PC-9 (cell line): ENCODE results near the gene CAPN5. TPM values are rescaled to one million over a fixed set of nuclear protein-coding genes. Genes with fewer than 3 reads are reported as not detected.

Source experiments
- BruUV-seq: library from RNA; stranded (reverse); fragments of 400-500 nt; replicated peaks from 2 replicates; lab custom pipeline; 2021; lab: Mats Ljungman, UMichigan
- CTCF ChIA-PET: fragments of 300-600 bp; sonication (Branson Sonifier 250); formaldehyde crosslinking; loops from one replicate; lab custom pipeline; 2022; ENCODE audit warnings: antibody characterized with exemption; lab: Charles Lee
- POLR2A ChIA-PET: fragments of 300-600 bp; sonication (Branson Sonifier 250); formaldehyde crosslinking; loops from one replicate; lab custom pipeline; 2022; ENCODE audit warnings: antibody characterized with exemption; ENCODE audit not compliant: unreplicated experiment; lab: Charles Lee
- DNase-seq, 2 experiments: peaks; one replicate each; pipeline versions ENCODE4 v3.0.0 to v3.0.0-alpha.2; 2015 to 2022; ENCODE audit warnings: mixed read lengths in 1 of 2
- H2AFZ ChIP-seq: fragments of 200-600 bp; sonication (generic); 2 replicates; pipeline ENCODE4 v1.8.1; 2017; ENCODE audit warnings: antibody characterized with exemption
- H3F3A ChIP-seq: fragments of 200-600 bp; sonication (generic); 2 replicates; pipeline ENCODE4 v1.8.1; 2017; ENCODE audit warnings: antibody characterized with exemption, mild to moderate bottlenecking, low read depth; ENCODE audit not compliant: insufficient read depth
- H3K27ac ChIP-seq: fragments of 200-600 bp; sonication (generic); 2 replicates; pipeline ENCODE4 v1.6.1; 2016; ENCODE audit warnings: mixed run types
- H3K27me3 ChIP-seq: fragments of 200-600 bp; sonication (generic); 2 replicates; pipeline ENCODE4 v1.6.1; 2016; ENCODE audit warnings: low read depth, mixed run types; ENCODE audit not compliant: insufficient read depth
- H3K36me3 ChIP-seq: fragments of 200-600 bp; sonication (generic); 2 replicates; pipeline ENCODE4 v1.6.1; 2016; ENCODE audit warnings: low read depth, mixed run types
- H3K4me1 ChIP-seq: fragments of 200-600 bp; sonication (generic); replicated peaks from 2 replicates; pipeline ENCODE4 v1.6.1; 2016; ENCODE audit warnings: mixed run types; ENCODE audit not compliant: insufficient read depth
- H3K4me2 ChIP-seq: fragments of 200-600 bp; sonication (generic); 2 replicates; pipeline ENCODE4 v1.6.1; 2017; ENCODE audit warnings: mixed run types
- H3K4me3 ChIP-seq: fragments of 200-600 bp; sonication (generic); 2 replicates; pipeline ENCODE4 v1.6.1; 2016; ENCODE audit warnings: mixed run types
- H3K79me2 ChIP-seq: fragments of 200-600 bp; sonication (generic); 2 replicates; pipeline ENCODE4 v1.6.1; 2017; ENCODE audit warnings: low read depth, mixed run types
- H3K9me2 ChIP-seq: fragments of 200-600 bp; sonication (generic); 2 replicates; pipeline ENCODE4 v1.8.1; 2017; ENCODE audit warnings: mild to moderate bottlenecking; ENCODE audit not compliant: insufficient read depth
- H3K9me3 ChIP-seq: fragments of 200-600 bp; sonication (generic); 2 replicates; pipeline ENCODE4 v1.8.1; 2016; ENCODE audit warnings: low read depth; ENCODE audit not compliant: insufficient read depth
- H4K20me1 ChIP-seq: fragments of 200-600 bp; sonication (generic); 2 replicates; pipeline ENCODE4 v1.8.1; 2017; ENCODE audit not compliant: insufficient read depth
- EZH2 ChIP-seq: fragments of 200-600 bp; sonication (generic); IDR thresholded peaks from 2 replicates; pipeline ENCODE4 v1.8.0; 2017; ENCODE audit warnings: antibody characterized with exemption, low read depth
- intact Hi-C: fragments of 100-400 bp; cut with micrococcal nuclease; formaldehyde crosslinking; loops from one replicate; pipeline ENCODE4 v1.10.0; 2022; ENCODE audit not compliant: unreplicated experiment
- total RNA-seq: library from RNA; stranded (reverse); gene quantifications from 2 replicates; pipeline ENCODE4 v1.2.3, GENCODE V29; 2021
- TF ChIP-seq, protein P1 (sequence below): fragments of 200-600 bp; sonication (generic); conservative IDR thresholded peaks from 2 replicates; pipeline ENCODE4 v1.6.1; 2017; ENCODE audit warnings: mixed run types, antibody characterized with exemption, mild to moderate bottlenecking, moderate library complexity

The CAPN5 gene
- total RNA-seq, 1 experiment from 2014 or later: 9.9 TPM

DNA sequence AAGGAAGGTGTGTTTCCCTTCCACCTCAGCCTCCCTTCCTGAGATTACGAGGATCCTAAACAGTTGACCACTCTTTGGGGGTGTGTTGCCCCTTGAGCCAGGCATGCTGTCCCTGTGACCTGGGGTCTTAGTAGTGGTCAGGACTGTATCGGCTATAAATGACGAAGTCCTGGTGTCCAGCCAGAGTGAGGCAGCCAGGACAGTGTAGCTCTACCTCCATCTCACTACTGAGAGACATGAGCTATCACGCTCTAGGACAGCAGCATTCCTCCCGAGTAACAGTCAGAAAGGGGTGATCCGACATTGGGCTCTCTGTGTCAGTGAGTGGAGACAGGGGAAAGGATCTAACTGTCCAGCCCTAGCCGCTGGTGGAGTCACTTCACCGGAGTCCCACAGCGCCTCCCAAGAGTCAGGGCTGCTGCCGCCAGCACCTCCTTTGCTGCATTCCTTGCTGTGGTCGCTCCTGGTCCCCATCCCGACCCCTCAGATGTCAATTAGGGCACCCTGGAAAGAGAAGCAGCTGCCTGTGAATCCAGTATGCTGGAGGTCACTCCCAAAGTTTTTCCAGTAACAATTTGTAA is 35.8 kb upstream of the CAPN5 start:
- no peak for DNase-seq
- Histone ChIP-seq H3K9me2 (no peaks in the 10 kb centered on the region), H3K9me3 (no peaks in the 10 kb centered on the region), H3K4me2 (no peak overlapping the region), H3K36me3 (no peaks in the 10 kb centered on the region), H3F3A (peaks cover 28% of the 10 kb centered on the region; the same call in 1 of the 2 replicates), H3K27ac (no peak overlapping the region), H3K27me3 (no peaks in the 10 kb centered on the region), H3K4me1 (peaks cover 29% of the 10 kb centered on the region), H2AFZ (no peak overlapping the region), H3K4me3 (no peak overlapping the region), H3K79me2 (no peaks in the 10 kb centered on the region), H4K20me1 (no peaks in the 10 kb centered on the region)
- BruUV-seq: no TSS peak
- TF ChIP-seq, protein P1, sequence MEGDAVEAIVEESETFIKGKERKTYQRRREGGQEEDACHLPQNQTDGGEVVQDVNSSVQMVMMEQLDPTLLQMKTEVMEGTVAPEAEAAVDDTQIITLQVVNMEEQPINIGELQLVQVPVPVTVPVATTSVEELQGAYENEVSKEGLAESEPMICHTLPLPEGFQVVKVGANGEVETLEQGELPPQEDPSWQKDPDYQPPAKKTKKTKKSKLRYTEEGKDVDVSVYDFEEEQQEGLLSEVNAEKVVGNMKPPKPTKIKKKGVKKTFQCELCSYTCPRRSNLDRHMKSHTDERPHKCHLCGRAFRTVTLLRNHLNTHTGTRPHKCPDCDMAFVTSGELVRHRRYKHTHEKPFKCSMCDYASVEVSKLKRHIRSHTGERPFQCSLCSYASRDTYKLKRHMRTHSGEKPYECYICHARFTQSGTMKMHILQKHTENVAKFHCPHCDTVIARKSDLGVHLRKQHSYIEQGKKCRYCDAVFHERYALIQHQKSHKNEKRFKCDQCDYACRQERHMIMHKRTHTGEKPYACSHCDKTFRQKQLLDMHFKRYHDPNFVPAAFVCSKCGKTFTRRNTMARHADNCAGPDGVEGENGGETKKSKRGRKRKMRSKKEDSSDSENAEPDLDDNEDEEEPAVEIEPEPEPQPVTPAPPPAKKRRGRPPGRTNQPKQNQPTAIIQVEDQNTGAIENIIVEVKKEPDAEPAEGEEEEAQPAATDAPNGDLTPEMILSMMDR: no peak
- TF ChIP-seq EZH2: no peak
- ChIA-PET POLR2A (no interaction called here), CTCF (no interaction called here)
- intact Hi-C loops: no loop called here

DNA sequence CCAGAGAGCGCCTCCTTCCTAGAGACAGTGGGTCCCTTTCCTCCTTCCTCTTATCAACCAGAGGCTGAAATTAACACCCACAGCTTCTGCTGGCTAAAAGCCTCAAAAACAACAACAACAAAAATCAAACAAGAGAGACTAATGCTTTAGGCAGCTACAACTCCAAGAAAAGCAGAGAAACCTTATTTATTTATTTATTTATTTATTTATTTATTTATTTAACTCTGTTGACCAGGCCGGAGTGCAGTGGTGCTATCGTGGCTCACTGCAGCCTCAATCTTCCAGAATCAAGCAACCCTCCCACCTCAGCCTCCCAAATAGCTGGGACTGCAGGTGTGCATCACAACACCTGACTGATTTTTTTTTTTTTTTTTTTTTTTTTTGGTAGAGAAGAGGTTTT is 35.2 kb upstream of the CAPN5 start:
- no peaks in the 10 kb centered on the region for H3K27me3 ChIP-seq
- TF ChIP-seq, protein P1: no peak
- no peak for TF ChIP-seq EZH2
- intact Hi-C loops: no loop called here
- no peak overlapping the region for H3K4me2 ChIP-seq
- no peak for DNase-seq
- CTCF ChIA-PET: no interaction called here
- H3K36me3 ChIP-seq: no peaks in the 10 kb centered on the region
- no peak overlapping the region for H3K4me3 ChIP-seq
- H3K27ac ChIP-seq: no peak overlapping the region
- H3F3A ChIP-seq: peaks cover 23% of the 10 kb centered on the region; the same call in 1 of the 2 replicates
- H2AFZ ChIP-seq: no peak overlapping the region
- H3K79me2 ChIP-seq: no peaks in the 10 kb centered on the region
- BruUV-seq: no TSS peak
- no peaks in the 10 kb centered on the region for H3K9me3 ChIP-seq
- H4K20me1 ChIP-seq: no peaks in the 10 kb centered on the region
- H3K4me1 ChIP-seq: peaks cover 35% of the 10 kb centered on the region
- H3K9me2 ChIP-seq: no peaks in the 10 kb centered on the region
- POLR2A ChIA-PET: no interaction called here

DNA sequence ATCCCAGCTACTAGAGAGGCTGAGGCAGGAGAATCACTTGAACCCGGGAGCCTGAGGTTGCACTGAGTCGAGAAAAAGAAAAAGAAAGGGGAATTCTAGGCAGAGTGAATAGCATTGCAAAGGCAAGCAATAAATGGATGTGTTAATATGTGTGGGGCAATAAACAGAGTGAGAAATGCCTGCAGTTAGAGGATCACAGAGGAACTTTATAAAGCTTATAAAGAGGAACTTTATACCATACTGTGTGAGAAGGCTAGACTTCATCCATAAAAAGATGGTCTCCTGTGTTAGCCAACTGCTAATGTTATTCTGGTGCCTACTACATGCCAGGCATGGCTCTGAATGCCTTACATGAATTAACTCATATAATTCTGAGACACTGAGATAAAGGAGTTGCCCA is 31.7 kb upstream of the CAPN5 start:
- TF ChIP-seq, protein P1: no peak
- TF ChIP-seq EZH2: no peak
- peak overlapping the region; percentile 41 for H3K4me2 ChIP-seq
- no peaks in the 10 kb centered on the region for H3K27me3 ChIP-seq
- no peaks in the 10 kb centered on the region for H3K36me3 ChIP-seq
- no peaks in the 10 kb centered on the region for H4K20me1 ChIP-seq
- H3K4me3 ChIP-seq: no peak overlapping the region
- no peaks in the 10 kb centered on the region for H3K79me2 ChIP-seq
- peaks cover 11% of the 10 kb centered on the region; the same call in 1 of the 2 replicates for H3F3A ChIP-seq
- no peaks in the 10 kb centered on the region for H3K9me2 ChIP-seq
- H2AFZ ChIP-seq: no peak overlapping the region
- BruUV-seq: no TSS peak
- DNase-seq: no peak
- ChIA-PET CTCF (interaction anchor here (0.6 kb wide), 1 partner anchor 60 kb away, joined by 3 read pairs; no protein-coding TSS in a partner anchor), POLR2A (no interaction called here)
- peaks cover 33% of the 10 kb centered on the region for H3K4me1 ChIP-seq
- H3K27ac ChIP-seq: peak overlapping the region; percentile 26
- intact Hi-C loops: loop anchor here (5.0 kb wide), 1 partner anchor 98 kb away; no protein-coding TSS in a partner anchor
- H3K9me3 ChIP-seq: no peaks in the 10 kb centered on the region
